Posterior cingulate gyrus (tissue), 11 donors: ENCODE results near the gene MRPL24.
"Not testable (repeated sequence)": the region's sequence is repeated elsewhere in the genome, so short reads cannot be mapped to it uniquely, and the experiment has no call there.

ENCODE experiments used
- DNase-seq, 10 donors: peaks; one replicate each; pipeline versions ENCODE4 v3.0.0 to v3.0.0-alpha.2; 2020 to 2021; ENCODE audit warnings: mixed read lengths in 3 of 10
- intact Hi-C: fragments of 100-400 bp; cut with DNase I; formaldehyde crosslinking; loops from one replicate; pipeline ENCODE4 v1.15.1; 2023

Gene MRPL24

GRCh38 chr1:156765136-156765535 lies 24.2 kb upstream of the MRPL24 start:
- peak in 2 of 10 donors; percentile 33 to 41 for DNase-seq
- intact Hi-C loops = not testable (repeated sequence)

- DNase-seq = peak in 1 of 10 donors; percentile 28
- intact Hi-C loops = no loop called here
Measured at GRCh38 chr1:156760796-156761104, 19.9 kb upstream of the MRPL24 start.

DNA sequence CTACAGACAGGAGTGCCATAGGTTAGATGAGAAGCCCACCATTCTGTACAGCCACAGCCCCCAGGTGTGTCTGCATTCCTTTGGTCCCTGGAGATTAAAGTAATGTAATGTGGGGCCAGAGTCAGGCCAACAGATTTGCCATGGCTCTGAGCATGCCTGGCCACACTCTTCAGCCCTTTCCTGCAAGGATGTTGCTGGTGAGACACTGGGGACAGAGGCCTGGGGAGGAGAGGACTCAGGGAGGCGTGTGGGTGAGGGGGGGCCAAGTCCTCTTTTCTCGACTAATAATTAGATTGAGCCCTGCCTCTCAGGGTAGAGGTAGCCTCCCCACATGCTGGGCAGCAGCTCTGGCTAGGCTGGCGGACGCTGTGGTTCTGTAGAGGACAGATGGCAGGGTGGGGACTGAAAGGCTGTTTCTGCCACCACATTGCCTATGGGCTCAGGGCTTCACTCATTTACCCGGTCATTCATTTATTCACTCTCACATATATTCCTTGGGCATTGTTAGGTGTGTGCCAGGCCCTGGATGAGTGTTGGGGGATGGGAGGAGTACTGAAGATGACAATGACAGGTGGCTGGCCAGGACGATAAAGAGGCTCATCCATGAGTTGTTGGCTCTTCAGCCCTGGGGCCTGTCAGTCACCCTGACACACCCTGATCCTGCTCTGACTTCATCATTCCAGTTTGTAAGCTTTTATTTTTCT lies 19.4 kb upstream of the MRPL24 start:
- intact Hi-C loops = no loop called here
- DNase-seq = peak in 1 of 10 donors; percentile 39

DNA sequence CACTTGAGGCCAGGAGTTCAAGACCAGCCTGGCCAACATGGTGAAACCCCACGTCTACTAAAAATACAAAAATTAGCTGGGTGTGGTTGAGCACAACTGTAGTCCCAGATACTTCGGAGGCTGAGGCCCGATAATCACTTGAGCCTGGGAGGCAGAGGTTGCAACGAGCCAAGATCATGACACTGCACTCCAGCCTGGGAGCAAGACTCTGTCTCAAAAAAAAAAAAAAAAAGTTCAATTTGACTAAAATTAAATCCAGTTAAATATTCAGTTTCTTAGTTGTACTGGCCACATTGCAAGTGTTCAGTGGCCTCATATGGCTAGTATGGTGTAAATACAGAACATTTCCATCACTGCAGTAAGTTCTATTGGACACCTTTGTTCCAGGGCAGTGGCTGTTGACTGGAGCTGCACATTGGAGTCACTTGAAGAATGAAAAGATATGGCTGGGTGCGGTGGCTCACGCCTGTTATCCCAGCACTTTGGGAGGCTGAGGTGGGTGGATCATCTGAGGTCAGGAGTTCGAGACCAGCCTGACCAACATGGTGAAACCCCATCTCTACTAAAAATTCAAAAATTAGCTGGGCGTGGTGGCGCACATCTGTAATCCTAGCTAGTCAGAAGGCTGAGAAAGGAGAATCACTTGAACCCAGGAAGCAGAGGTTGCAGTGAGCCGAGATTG lies 16.8 kb upstream of the MRPL24 start:
- peak in 1 of 10 donors; percentile 7 for DNase-seq

GRCh38 chr1:156756355-156756754 lies 15.5 kb upstream of the MRPL24 start:
- DNase-seq = no peak
- intact Hi-C loops = loop anchor here (10.0 kb wide), 1 partner anchor 288 kb away; the partner anchor contains the start of gene ARHGEF11

More for the DNA sequence above, 16.8 kb upstream of the MRPL24 start:
- intact Hi-C loops = loop anchor here (10.0 kb wide), 1 partner anchor 287 kb away; the partner anchor contains the start of gene ARHGEF11

GRCh38 chr1:156755527-156755950 lies 14.7 kb upstream of the MRPL24 start:
- intact Hi-C loops = loop anchor here (10.0 kb wide), 1 partner anchor 289 kb away; the partner anchor contains the start of gene ARHGEF11
- no peak for DNase-seq

GRCh38 chr1:156754219-156754618 lies 13.3 kb upstream of the MRPL24 start:
- intact Hi-C loops = loop anchor here (10.0 kb wide), 1 partner anchor 291 kb away; the partner anchor contains the start of gene ARHGEF11

DNA sequence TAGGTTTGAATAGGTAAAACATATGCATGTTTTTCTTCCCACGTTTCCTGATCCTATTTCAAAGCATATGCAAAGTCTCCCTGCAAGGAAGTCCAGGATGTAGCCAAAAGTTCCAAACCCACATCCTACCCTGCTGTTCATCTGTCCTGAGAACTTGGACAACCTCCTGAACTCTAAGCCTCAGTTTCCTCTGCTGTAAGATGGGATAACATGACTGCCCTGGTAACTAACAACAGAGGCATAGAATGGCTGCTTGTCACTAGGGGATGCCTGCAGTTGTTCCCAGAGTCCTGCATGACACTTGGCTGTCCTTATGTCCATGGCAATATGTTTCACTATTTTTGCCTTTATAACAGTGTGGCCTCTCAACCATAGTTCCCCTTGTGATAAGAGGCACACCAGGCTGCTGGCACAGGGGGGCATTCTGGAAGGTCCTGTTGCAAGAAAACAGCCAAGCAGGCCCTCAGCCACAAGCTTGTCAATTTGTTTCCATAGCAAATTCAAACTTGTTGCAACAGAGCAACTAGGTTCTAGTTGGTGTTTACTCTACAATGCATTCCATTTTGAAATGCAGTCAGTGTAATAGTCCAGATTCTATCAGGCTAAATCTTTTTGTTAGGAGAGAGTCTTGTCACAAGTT lies 12.1 kb upstream of the MRPL24 start:
- DNase-seq = no peak

More at GRCh38 chr1:156754219-156754618, 13.3 kb upstream of the MRPL24 start:
- DNase-seq = no peak

GRCh38 chr1:156751757-156752481 lies 11.0 kb upstream of the MRPL24 start:
- intact Hi-C loops = loop anchor here (1.0 to 10.0 kb wide), 2 partner anchors 15 to 293 kb away; partner anchors contain the start of genes ARHGEF11 and PRCC
- DNase-seq = peak; percentile 95 to 100 (median 98)

More for the DNA sequence above, 12.1 kb upstream of the MRPL24 start:
- intact Hi-C loops = loop anchor here (10.0 kb wide), 1 partner anchor 292 kb away; the partner anchor contains the start of gene ARHGEF11

GRCh38 chr1:156751451-156751756 lies 10.5 kb upstream of the MRPL24 start, which contains the start of gene HDGF:
Gene HDGF, minus strand, starts transcription at chr1:156751675. Its CDS starts 246 bp downstream, at chr1:156751429.
- DNase-seq = no peak
- intact Hi-C loops = loop anchor here (1.0 to 10.0 kb wide), 2 partner anchors 16 to 293 kb away; partner anchors contain the start of genes ARHGEF11 and PRCC

DNA sequence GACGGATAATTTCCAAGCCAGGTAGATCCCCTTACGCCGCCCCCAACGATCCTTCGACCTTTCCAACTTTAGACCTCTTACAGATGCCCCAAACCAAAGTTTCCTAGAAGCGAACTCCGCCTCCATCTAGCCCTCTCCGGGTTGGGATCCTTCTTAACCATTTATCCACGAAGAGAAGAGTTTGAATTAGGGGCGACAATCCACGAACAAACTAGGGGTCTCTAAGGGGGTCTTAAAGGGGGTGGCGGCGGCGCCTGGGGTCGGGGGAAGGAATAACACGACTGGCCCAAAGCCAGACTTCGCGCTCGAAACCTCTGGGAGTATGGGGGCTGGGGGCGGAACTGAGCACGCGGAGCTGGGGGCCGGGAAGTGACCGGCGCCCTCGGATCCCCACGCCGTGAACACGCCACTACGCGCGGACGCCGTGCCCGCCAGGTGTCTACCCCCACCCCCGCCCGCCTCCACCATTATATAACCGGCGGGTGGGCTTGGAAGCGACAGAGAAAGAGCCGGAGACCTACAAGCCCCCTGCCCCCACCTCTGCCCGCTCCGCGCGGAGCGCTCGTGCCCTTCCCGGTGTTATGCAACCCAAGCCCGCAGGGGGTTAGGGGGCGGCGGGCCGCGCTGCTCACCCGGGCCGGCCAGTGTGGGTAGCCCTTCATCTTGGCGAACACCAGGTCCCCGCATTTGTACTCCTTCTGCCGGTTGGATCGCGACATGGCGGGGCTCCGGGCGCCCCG lies 10.0 kb upstream of the MRPL24 start:
- intact Hi-C loops = loop anchor here (1.0 to 10.0 kb wide), 2 partner anchors 16 to 294 kb away; partner anchors contain the start of genes ARHGEF11 and PRCC
- peak in 8 of 10 donors; percentile 25 to 91 (median 44) for DNase-seq

DNA sequence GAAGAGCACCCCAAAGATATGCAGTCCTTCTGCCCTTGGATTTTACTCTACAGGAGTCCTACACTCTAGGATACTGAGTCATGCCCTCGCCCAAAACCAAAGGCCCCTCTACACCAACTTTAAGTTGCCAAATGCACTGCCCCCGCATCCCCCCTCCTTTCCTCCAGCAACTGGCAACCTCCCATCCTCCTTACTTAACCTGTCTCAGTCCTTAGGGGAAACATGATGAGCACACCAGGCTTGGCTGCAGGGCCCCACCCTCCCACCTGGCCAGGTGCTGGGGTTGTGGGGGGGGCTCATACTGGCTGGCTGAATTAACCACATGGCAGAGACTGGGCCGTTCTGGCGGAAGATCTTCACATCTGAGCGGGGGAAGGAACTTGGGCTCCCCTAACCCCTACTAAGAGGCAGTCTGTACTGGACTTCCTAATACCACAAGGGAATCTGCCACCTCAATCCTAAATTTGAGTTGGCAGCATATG lies 9.3 kb upstream of the MRPL24 start:
- intact Hi-C loops = loop anchor here (10.0 kb wide), 1 partner anchor 295 kb away; the partner anchor contains the start of gene ARHGEF11
- peak in 1 of 10 donors; percentile 67 for DNase-seq

DNA sequence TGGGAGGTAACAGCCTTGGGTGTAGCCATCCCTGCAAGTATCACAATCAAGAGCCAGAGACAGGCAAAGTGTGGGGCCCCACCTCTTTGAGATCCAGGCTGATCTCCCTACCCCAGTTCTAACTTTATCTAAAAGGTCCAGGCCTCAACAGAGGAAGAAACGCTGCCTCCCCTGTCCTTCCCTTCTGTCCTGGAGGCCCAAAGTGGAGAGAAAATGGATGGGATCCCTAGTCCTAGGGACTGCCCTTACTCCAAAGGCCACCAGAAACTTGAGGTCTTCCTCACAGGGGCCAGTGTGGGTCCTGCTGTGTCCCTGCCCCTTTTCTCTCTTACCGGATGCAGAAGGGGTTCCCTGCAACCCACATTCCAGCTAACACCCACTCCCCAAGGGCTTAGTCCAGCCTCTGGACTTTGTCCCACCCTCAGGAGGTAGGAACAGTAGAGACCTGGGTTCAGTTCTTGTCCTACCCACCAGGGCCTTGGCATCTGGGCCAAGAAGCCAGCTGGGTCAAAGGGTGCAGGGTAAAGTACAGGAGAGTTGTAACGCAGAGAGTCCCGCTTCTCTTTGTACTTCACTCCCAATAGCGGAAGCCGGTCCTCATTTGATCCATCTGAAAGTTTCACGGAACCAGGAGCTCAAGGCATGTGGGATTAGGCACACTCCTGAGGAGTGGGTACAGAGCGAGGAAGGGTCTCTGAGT lies 8.7 kb upstream of the MRPL24 start:
- intact Hi-C loops = loop anchor here (10.0 kb wide), 1 partner anchor 295 kb away; the partner anchor contains the start of gene ARHGEF11
- DNase-seq = no peak

DNA sequence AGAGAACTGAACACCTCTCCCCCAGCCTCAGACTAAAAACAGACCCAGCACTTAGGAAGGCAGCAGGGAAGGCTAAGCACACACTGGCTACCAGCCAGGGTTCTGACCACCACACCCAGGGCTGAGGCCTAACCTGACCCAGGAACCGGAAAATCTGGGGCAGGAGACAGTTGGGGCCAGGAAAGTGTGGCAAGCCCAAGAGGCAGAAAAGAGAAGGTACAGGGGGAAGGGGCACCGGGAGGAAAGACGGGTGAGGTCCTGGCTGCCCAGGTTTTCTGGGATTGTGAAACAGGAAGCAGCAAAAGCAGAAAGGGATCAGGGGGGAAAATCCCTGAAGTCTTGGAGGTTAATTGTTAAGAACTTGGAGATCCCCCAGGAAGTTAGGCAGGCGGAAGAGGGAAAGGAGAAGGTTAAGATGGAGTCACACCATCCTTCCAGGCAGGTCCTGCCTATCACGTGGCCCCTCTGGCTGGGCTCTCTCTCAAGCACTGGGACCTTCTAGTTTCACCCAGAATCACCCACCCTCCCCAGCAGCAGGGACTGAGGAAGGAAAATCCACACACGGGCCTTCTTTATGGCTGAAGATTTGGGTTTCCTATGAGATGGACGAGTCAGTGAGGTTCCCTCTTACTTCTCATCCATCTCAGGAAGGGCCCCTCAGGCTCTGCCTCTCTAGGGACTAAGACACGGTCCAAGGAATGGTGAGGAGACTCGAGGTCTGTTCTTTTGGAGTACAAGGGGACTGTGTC lies 8.0 kb upstream of the MRPL24 start:
- DNase-seq = peak in 2 of 10 donors; percentile 34 to 80
- intact Hi-C loops = no loop called here

GRCh38 chr1:156747742-156748669 lies 7.1 kb upstream of the MRPL24 start:
- intact Hi-C loops = no loop called here
- no peak for DNase-seq
